PFSK-1 (cell line): ENCODE results near the gene SNRNP48.

Experiments
- FOXP2 ChIP-seq: optimal IDR thresholded peaks from 2 replicates; pipeline ENCODE3; 2011; ENCODE audit warnings: borderline replicate concordance, control low read depth, inconsistent platforms; ENCODE audit not compliant: insufficient read depth; ENCODE audit errors: extremely low read length, extremely low read depth
- POLR2AphosphoS5 ChIP-seq: IDR thresholded peaks from 2 replicates; pipeline ENCODE4 v1.6.1; 2012; ENCODE audit warnings: low read depth, mild to moderate bottlenecking, control low read depth, low read length, moderate library complexity
- REST ChIP-seq, 2 experiments: IDR thresholded peaks; 2 replicates each; pipeline versions ENCODE4 v1.6.1 to v1.8.0; 2011 to 2012; ENCODE audit warnings: low read depth in 2 of 2, low read length in 2 of 2, control low read depth in 1 of 2, inconsistent platforms in 1 of 2, mild to moderate bottlenecking in 1 of 2, moderate library complexity in 1 of 2; ENCODE audit not compliant: insufficient read depth in 1 of 2
- SIN3A ChIP-seq: IDR thresholded peaks from 2 replicates; pipeline ENCODE4 v1.6.1; 2012; ENCODE audit warnings: mild to moderate bottlenecking, low read length, moderate library complexity, borderline replicate concordance; ENCODE audit not compliant: insufficient read depth
- TAF1 ChIP-seq: IDR thresholded peaks from 2 replicates; pipeline ENCODE4 v1.6.1; 2012; ENCODE audit warnings: low read length, control low read depth, borderline replicate concordance; ENCODE audit not compliant: insufficient read depth

- TF ChIP-seq POLR2AphosphoS5 (no peak), REST (IDR thresholded peaks at IDR 0.05; ENCODE audit: insufficient read depth in 1 of 2, low read depth in 2 of 2, low read length in 2 of 2) (no peak), SIN3A (no peak), TAF1 (no peak), FOXP2 (no peak)
Observed at GRCh38 chr6:7541175-7542064, 48.6 kb upstream of the SNRNP48 start, which contains the start of gene DSP.
